Adrenal gland (tissue), 12 donors: ENCODE measurements around the gene APBB2. TPM values are rescaled to one million over a fixed set of nuclear protein-coding genes. Genes with fewer than 3 reads are reported as not detected.

Source experiments
- DNase-seq, 7 donors: peaks; one replicate each; pipeline ENCODE4 v3.0.0-alpha.2; 2019 to 2020
- H3K27ac ChIP-seq, 5 donors: fragments of 200-600 bp; sonication (generic) in 4 of 5; 1 replicate in 3 of 5; 2 replicates in 2 of 5; pipeline versions ENCODE4 v1.5.1 to v1.8.0; 2016 to 2020; ENCODE audit warnings: mild to moderate bottlenecking in 1 of 5
- H3K27me3 ChIP-seq: fragments of 200-600 bp; 2 replicates; pipeline ENCODE4 v1.8.0; 2021
- H3K36me3 ChIP-seq, 2 donors: fragments of 200-600 bp; replicated peaks in 1 of 2; 1 replicate in 1 of 2; 2 replicates in 1 of 2; pipeline versions ENCODE4 v1.5.1 to v1.8.0; 2018 to 2022
- H3K4me1 ChIP-seq, 2 donors: fragments of 200-600 bp; replicated peaks in 1 of 2; 1 replicate in 1 of 2; 2 replicates in 1 of 2; pipeline versions ENCODE4 v1.5.1 to v1.8.0; 2018 to 2021
- H3K4me3 ChIP-seq, 4 donors: fragments of 200-600 bp; sonication (generic) in 3 of 4; one replicate each; pipeline ENCODE4 v1.5.1; 2016 to 2018
- H3K9me3 ChIP-seq, 3 donors: fragments of 200-600 bp; sonication (generic) in 1 of 3; replicated peaks in 1 of 3; 1 replicate in 2 of 3; 2 replicates in 1 of 3; pipeline versions ENCODE4 v1.5.1 to v1.8.0; 2016 to 2021
- POLR2A ChIP-seq, 2 donors: fragments of 450-650 bp; IDR thresholded peaks; one replicate each; pipeline ENCODE4 v1.6.1; 2017; ENCODE audit warnings: antibody characterized with exemption in 2 of 2, mild to moderate bottlenecking in 2 of 2, moderate library complexity in 1 of 2
- WGBS, 4 donors: extraction: QIAGEN DNeasy Blood & Tissue Kit in 2 of 4; methylation state at CpG; one replicate each; pipeline versions ENCODE4 v1.1.5 to v1.1.7; 2013 to 2017; 5-methylcytosine and 5-hydroxymethylcytosine counted together
- intact Hi-C, 2 donors: fragments of 100-400 bp; cut with DNase I; formaldehyde crosslinking; loops; one replicate each; pipeline versions ENCODE4 v1.14.1 to v1.15.0; 2022 to 2023
- polyA plus RNA-seq, 3 donors: library from polyadenylated mRNA; stranded (reverse); fragments of 200-250 nt in 2 of 3; fragments of 350-450 nt in 1 of 3; fragmentation: Illumina TruSeq in 1 of 3; extraction: RNeasy Lipid Tissue Mini Kit (QIAGEN cat#74804) in 1 of 3; gene quantifications; one replicate each; pipeline ENCODE4 v1.2.3, GENCODE V29; 2013 to 2014
- total RNA-seq, 9 donors: library from RNA; depleted of rRNA in 4 of 9; stranded (reverse); fragments of >200 nt in 4 of 9; fragments of 120-200 nt in 1 of 9; fragmentation: NEBNext Ultra II Directional in 1 of 9; extraction: Animal tissue kit (Norgen Biotek cat#: 25700) in 1 of 9; gene quantifications; one replicate each; pipeline versions ENCODE4 v1.1.0 to v1.2.4, GENCODE V29; 2013 to 2023
- TF ChIP-seq, protein P1 (sequence below), 6 experiments: fragments of 450-650 bp in 4 of 6; fragments of 200-600 bp in 2 of 6; sonication (generic) in 1 of 6; IDR thresholded peaks; 1 replicate in 5 of 6; 2 replicates in 1 of 6; pipeline versions ENCODE4 v1.5.1 to v1.8.0; 2016 to 2021; ENCODE audit warnings: antibody characterized with exemption in 6 of 6, mild to moderate bottlenecking in 2 of 6, moderate library complexity in 1 of 6
- donor health status: healthy with polysubstance abuse.
- donor health status: Bipolar disorder and iron deficiency.
- donor health status: DM: yes; HTN: yes; CAD: no.
- donor health status: DM: no; HTN: no; CAD: no.
- donor health status: DM: no; HTN: no; CAD: no.
- donor health status: DM: yes; HTN: yes; CAD: no.

Gene APBB2
- total and polyA plus RNA-seq, 12 donors, result 12.4 to 135 (median 39.7) TPM

DNA sequence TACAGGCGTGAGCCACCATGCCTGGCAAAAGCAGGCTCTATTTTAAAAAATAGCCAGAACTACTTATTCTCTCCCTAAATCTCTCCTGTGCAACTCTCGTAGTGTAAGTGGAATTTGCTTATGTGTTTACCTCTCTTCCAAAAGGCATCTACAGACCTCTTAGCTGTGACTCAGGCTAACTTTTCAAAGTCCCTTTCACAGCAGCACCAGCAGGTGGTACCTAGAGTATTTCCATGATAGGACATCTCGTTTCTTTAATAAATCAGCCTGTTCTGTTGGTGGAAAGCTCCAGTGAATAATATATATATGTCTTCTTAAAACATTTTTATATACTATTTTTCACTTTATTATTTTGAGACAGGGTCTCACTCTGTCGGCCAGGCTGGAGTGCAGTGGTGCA is 375.6 kb downstream of the APBB2 start:
- H3K4me3 ChIP-seq, result no peak overlapping the region
- intact Hi-C loops, result no loop called here
- DNase-seq, result no peak
- H3K27ac ChIP-seq, result no peak overlapping the region
- H3K9me3 ChIP-seq, result no peaks in the 10 kb centered on the region
- no peaks in the 10 kb centered on the region for H3K27me3 ChIP-seq
- TF ChIP-seq, protein P1, sequence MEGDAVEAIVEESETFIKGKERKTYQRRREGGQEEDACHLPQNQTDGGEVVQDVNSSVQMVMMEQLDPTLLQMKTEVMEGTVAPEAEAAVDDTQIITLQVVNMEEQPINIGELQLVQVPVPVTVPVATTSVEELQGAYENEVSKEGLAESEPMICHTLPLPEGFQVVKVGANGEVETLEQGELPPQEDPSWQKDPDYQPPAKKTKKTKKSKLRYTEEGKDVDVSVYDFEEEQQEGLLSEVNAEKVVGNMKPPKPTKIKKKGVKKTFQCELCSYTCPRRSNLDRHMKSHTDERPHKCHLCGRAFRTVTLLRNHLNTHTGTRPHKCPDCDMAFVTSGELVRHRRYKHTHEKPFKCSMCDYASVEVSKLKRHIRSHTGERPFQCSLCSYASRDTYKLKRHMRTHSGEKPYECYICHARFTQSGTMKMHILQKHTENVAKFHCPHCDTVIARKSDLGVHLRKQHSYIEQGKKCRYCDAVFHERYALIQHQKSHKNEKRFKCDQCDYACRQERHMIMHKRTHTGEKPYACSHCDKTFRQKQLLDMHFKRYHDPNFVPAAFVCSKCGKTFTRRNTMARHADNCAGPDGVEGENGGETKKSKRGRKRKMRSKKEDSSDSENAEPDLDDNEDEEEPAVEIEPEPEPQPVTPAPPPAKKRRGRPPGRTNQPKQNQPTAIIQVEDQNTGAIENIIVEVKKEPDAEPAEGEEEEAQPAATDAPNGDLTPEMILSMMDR (IDR thresholded peaks at IDR 0.05), result no peak
- TF ChIP-seq POLR2A (IDR thresholded peaks at IDR 0.05), result no peak
- WGBS, 4 donors, result 85 to 87% (median 86%) methylated on average over 4 of the region's 4 CpGs
- H3K4me1 ChIP-seq, result no peaks in the 10 kb centered on the region
- no peaks in the 10 kb centered on the region for H3K36me3 ChIP-seq

DNA sequence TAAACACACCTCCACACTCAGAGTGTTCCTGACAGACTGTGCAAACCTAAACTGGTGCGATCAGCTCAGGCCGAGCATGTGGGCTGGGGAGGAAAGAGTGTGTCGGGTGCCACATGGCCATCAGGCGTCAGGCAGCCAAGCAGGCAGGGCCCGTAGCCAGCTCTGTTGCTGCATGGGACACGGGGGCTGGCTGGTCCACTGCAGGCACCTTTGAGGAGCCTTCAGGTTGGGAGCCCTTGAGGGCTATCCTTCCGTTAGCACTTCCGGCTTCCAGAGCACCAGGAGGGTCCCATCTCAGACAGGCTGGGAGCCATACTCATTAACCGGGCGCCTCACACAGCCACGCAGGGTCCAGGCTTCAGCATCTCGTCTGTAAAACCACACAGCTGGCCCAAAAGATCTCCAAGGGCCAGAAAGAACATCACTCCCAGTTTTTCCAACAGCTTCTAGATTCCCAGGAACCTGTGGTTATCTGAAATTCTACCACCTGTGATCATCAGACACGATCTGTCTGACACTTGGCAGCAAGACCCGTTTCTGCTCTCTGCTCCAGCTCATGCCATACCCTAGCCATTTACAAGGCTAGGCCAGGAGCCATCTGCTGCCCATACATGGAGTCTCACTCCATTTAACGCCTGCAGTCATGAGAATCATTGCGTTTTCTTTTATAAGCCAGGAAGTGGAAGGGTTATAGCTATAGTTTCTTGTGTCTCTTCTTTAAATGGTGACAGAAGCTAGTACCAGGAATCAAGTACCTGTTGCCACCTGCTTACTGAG is 377.1 kb downstream of the APBB2 start:
- Histone ChIP-seq H3K27me3 (no peaks in the 10 kb centered on the region), H3K27ac (no peak overlapping the region)

DNA sequence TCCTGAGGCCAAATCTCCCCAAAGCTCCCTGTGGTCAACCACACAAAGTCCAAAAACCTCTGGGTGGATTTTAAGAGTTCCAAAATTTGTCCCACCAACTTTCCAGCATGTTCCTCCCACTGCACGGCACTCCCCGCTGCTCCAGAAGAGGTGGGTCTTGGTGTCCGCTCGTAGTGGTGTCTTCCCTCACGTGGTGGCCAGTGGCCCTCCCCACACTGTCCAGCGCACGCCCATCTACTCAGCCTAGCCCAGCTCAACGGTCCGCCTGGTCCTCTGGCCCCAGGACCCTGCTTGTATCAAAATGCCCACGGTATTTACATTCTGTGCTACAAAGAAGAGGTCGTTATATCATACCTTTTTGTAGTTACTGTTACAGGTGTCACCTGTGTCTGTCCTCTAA is 381.1 kb downstream of the APBB2 start:
- WGBS, 4 donors, result 91 to 100% (median 96%) methylated on average over 10 to 11 of the region's 11 CpGs
- no peak for DNase-seq
- H3K27ac ChIP-seq, result no peak overlapping the region
- H3K9me3 ChIP-seq, result no peaks in the 10 kb centered on the region
- no peaks in the 10 kb centered on the region for H3K4me1 ChIP-seq
- no peaks in the 10 kb centered on the region for H3K36me3 ChIP-seq
- H3K4me3 ChIP-seq, result no peak overlapping the region
- no peak for TF ChIP-seq POLR2A (IDR thresholded peaks at IDR 0.05)
- TF ChIP-seq, protein P1 (IDR thresholded peaks at IDR 0.05), result no peak
- intact Hi-C loops, result no loop called here
- no peaks in the 10 kb centered on the region for H3K27me3 ChIP-seq

More for the DNA sequence above, 377.1 kb downstream of the APBB2 start:
- H3K36me3 ChIP-seq, result no peaks in the 10 kb centered on the region
- WGBS, 4 donors, result 88 to 94% (median 92%) methylated on average over 11 to 16 of the region's 16 CpGs
- no peaks in the 10 kb centered on the region for H3K9me3 ChIP-seq
- TF ChIP-seq, protein P1 (IDR thresholded peaks at IDR 0.05), result no peak
- no peak for TF ChIP-seq POLR2A (IDR thresholded peaks at IDR 0.05)
- intact Hi-C loops, result no loop called here
- H3K4me1 ChIP-seq, result no peaks in the 10 kb centered on the region
- H3K4me3 ChIP-seq, result no peak overlapping the region
- DNase-seq, result no peak

DNA sequence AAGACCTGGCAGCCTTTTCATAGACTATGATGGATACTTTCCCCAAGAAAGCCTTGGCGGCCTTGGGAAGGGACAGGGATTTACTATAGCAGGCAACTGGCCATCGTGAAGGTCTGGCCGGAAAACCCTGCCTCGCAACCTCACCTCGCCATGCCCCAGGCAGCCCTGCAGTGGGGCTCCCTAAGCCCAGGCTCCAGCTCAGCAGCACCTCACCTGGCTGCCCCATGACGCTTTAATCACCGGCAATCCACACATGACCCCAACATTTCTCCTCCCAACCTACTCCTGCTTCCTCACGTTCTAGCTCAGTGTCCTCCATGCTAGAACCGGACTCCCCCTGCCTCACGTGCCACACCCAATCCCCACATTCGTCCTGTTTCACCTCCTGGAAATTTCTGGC is 382.2 kb downstream of the APBB2 start:
- Histone ChIP-seq H3K36me3 (no peaks in the 10 kb centered on the region), H3K9me3 (no peaks in the 10 kb centered on the region), H3K4me1 (no peaks in the 10 kb centered on the region), H3K27ac (no peak overlapping the region), H3K4me3 (no peak overlapping the region), H3K27me3 (no peaks in the 10 kb centered on the region)
- DNase-seq, result no peak
- TF ChIP-seq, protein P1 (IDR thresholded peaks at IDR 0.05), result no peak
- TF ChIP-seq POLR2A (IDR thresholded peaks at IDR 0.05), result no peak
- WGBS, 4 donors, result 78 to 86% (median 83%) methylated on average over 11 of the region's 11 CpGs
- intact Hi-C loops, result no loop called here
